A549 (cell line): ENCODE data around the gene PAK4. TPM values are rescaled to one million over a fixed set of nuclear protein-coding genes. Genes with fewer than 3 reads are reported as not detected.

Experiments
- ATAC-seq, 2 experiments: fragments of 200-7000 bp in 1 of 2; fragments of >200 bp in 1 of 2; cut with Nextera tagmentation in 1 of 2; cut with Tn5 transposase in 1 of 2; 3 replicates each; pipeline versions ENCODE4 v1.8.0 to v1.9.1; 2018 to 2020; ENCODE audit warnings: mild to moderate bottlenecking in 1 of 2, moderate library complexity in 1 of 2
- CTCF ChIA-PET: fragments of 300-600 bp; sonication (Branson Sonifier 250); formaldehyde crosslinking; extraction: SDS; loops from one replicate; lab custom pipeline; 2021; ENCODE audit warnings: antibody characterized with exemption, inconsistent platforms; lab: Yijun Ruan, JAX
- POLR2A ChIA-PET: fragments of 350-600 bp; formaldehyde crosslinking; extraction: SDS; loops from one replicate; lab custom pipeline; 2021; ENCODE audit warnings: antibody characterized with exemption, inconsistent platforms; lab: Yijun Ruan, JAX
- DNase-seq, 2 experiments: peaks; one replicate each; pipeline versions ENCODE4 v3.0.0 to v3.0.0-alpha.2; 2011 to 2016; ENCODE audit warnings: low read depth in 1 of 2, low spot score in 1 of 2
- FAIRE-seq: peaks from 2 replicates; lab custom pipeline; 2011; peaks lifted over from hg19 to GRCh38; lab: Jason Lieb, UNC
- H3K27ac ChIP-seq, 2 experiments: fragments of >200 bp; sonication (Bioruptor Twin); formaldehyde crosslinking; 3 replicates each; pipeline ENCODE4 v1.5.1; 2016 to 2017
- H3K4me1 ChIP-seq: fragments of >200 bp; sonication (Bioruptor Twin); formaldehyde crosslinking; 3 replicates; pipeline ENCODE4 v1.6.1; 2016
- H3K4me2 ChIP-seq: fragments of >200 bp; sonication (Bioruptor Twin); formaldehyde crosslinking; 3 replicates; pipeline ENCODE4 v1.6.1; 2016
- H3K4me3 ChIP-seq: fragments of >200 bp; sonication (Bioruptor Twin); formaldehyde crosslinking; 3 replicates; pipeline ENCODE4 v1.5.1; 2016
- H3K9me3 ChIP-seq: fragments of >200 bp; sonication (Bioruptor Twin); formaldehyde crosslinking; 3 replicates; pipeline ENCODE4 v1.6.1; 2016
- ATOH8 ChIP-seq: fragments of 250-450 bp; sonication (Bioruptor Pico); IDR thresholded peaks from 2 replicates; pipeline ENCODE4 v1.5.0; 2020; ENCODE audit warnings: low read depth, mild to moderate bottlenecking, moderate library complexity
- CBX2 ChIP-seq: fragments of 200-600 bp; sonication (generic); IDR thresholded peaks from 2 replicates; pipeline ENCODE4 v1.6.1; 2016; ENCODE audit warnings: low read depth, mild to moderate bottlenecking, borderline replicate concordance
- CBX8 ChIP-seq: fragments of 200-600 bp; sonication (generic); IDR thresholded peaks from 2 replicates; pipeline ENCODE4 v1.6.1; 2016
- CEBPB ChIP-seq, 2 experiments: fragments of >200 bp in 1 of 2; sonication (Bioruptor Twin) in 1 of 2; formaldehyde crosslinking in 1 of 2; IDR thresholded peaks; 2 replicates each; pipeline ENCODE4 v1.6.1; 2012 to 2016
- CTCF ChIP-seq: fragments of >200 bp; sonication (Bioruptor Twin); formaldehyde crosslinking; IDR thresholded peaks from 3 replicates; pipeline ENCODE4 v1.5.1; 2016
- ELK1 ChIP-seq: fragments of 150-350 bp; IDR thresholded peaks from 2 replicates; pipeline ENCODE4 v1.6.1; 2014; ENCODE audit warnings: low read depth, mild to moderate bottlenecking, low read length
- ESRRA ChIP-seq: fragments of 150-350 bp; IDR thresholded peaks from 2 replicates; pipeline ENCODE4 v1.6.1; 2014; ENCODE audit warnings: mild to moderate bottlenecking, low read length, borderline replicate concordance
- HDAC2 ChIP-seq: fragments of 200-600 bp; sonication (generic); IDR thresholded peaks from 2 replicates; pipeline ENCODE4 v1.6.1; 2016
- HMGXB4 ChIP-seq: fragments of 250-450 bp; sonication (Bioruptor Pico); IDR thresholded peaks from 2 replicates; pipeline ENCODE4 v1.5.0; 2021; ENCODE audit warnings: mild to moderate bottlenecking, moderate library complexity, borderline replicate concordance
- HOXB5 ChIP-seq: fragments of 250-450 bp; sonication (Bioruptor Pico); IDR thresholded peaks from 2 replicates; pipeline ENCODE4 v1.5.0; 2020; ENCODE audit warnings: mild to moderate bottlenecking, moderate library complexity
- JUN ChIP-seq, 2 experiments: fragments of >200 bp; sonication (Bioruptor Twin); formaldehyde crosslinking; IDR thresholded peaks; 2 replicates in 1 of 2; 3 replicates in 1 of 2; pipeline ENCODE4 v1.6.1; 2016 to 2017
- KDM5A ChIP-seq: fragments of 200-600 bp; sonication (generic); IDR thresholded peaks from 2 replicates; pipeline ENCODE4 v1.6.1; 2016; ENCODE audit warnings: antibody characterized with exemption, mild to moderate bottlenecking
- MYC ChIP-seq: IDR thresholded peaks from 2 replicates; pipeline ENCODE4 v1.6.1; 2012; ENCODE audit warnings: mild to moderate bottlenecking, inconsistent platforms, low read length, improper control_type of control experiment, borderline replicate concordance
- NFE2L2 ChIP-seq: fragments of 150-350 bp; conservative IDR thresholded peaks from 2 replicates; pipeline ENCODE4 v1.6.1; 2014; ENCODE audit warnings: low read length
- NPAS2 ChIP-seq: fragments of 250-450 bp; sonication (Bioruptor Pico); IDR thresholded peaks from 2 replicates; pipeline ENCODE4 v1.8.0; 2022; ENCODE audit warnings: mild to moderate bottlenecking, moderate library complexity, borderline replicate concordance
- PBX3 ChIP-seq: IDR thresholded peaks from 2 replicates; pipeline ENCODE4 v1.6.1; 2012
- PHF8 ChIP-seq: fragments of 200-600 bp; sonication (generic); IDR thresholded peaks from 2 replicates; pipeline ENCODE4 v1.6.1; 2016; ENCODE audit warnings: low read depth, mild to moderate bottlenecking, antibody characterized with exemption, moderate library complexity, borderline replicate concordance
- RNF2 ChIP-seq: fragments of 200-600 bp; sonication (generic); IDR thresholded peaks from 2 replicates; pipeline ENCODE4 v1.6.1; 2016; ENCODE audit warnings: low read depth, mild to moderate bottlenecking, antibody characterized with exemption, moderate library complexity, borderline replicate concordance
- TFCP2L1 ChIP-seq: fragments of 250-450 bp; sonication (Bioruptor Pico); IDR thresholded peaks from 2 replicates; pipeline ENCODE4 v1.5.0; 2021; ENCODE audit warnings: mild to moderate bottlenecking
- TP53 ChIP-seq: fragments of 250-450 bp; sonication (Bioruptor Pico); IDR thresholded peaks from 2 replicates; pipeline ENCODE4 v1.5.0; 2021; ENCODE audit warnings: mild to moderate bottlenecking, moderate library complexity
- USF2 ChIP-seq: fragments of 450-650 bp; IDR thresholded peaks from 2 replicates; pipeline ENCODE4 v1.6.1; 2014; ENCODE audit warnings: antibody characterized with exemption
- ZFP36 ChIP-seq: fragments of 450-650 bp; IDR thresholded peaks from 2 replicates; pipeline ENCODE4 v1.6.1; 2014; ENCODE audit warnings: borderline replicate concordance; ENCODE audit not compliant: partially characterized antibody
- WGBS: methylation state at CpG from one replicate; pipeline ENCODE4 v1.1.6; 2017; ENCODE audit errors: missing lambda C conversion rate; 5-methylcytosine and 5-hydroxymethylcytosine counted together
- polyA plus RNA-seq, 4 experiments: library from polyadenylated mRNA; depleted of rRNA in 3 of 4; stranded (reverse); fragments of >200 nt; fragmentation: RNase III in 1 of 4; extraction: RNeasy Plus Mini Kit Qiagen cat#74134 plus additional on column Dnase treatment in 1 of 4; gene quantifications; 2 replicates in 3 of 4; 3 replicates in 1 of 4; pipeline ENCODE4 v1.2.3, GENCODE V29; 2011 to 2017

PAK4 gene
- polyA plus RNA-seq, 2 of the 4 experiments (the other 2 are of a cell fraction) = 42.9 to 84.2 TPM

GRCh38 chr19:39207293-39207836 is 81.8 kb downstream of the PAK4 start:
- no peak overlapping the region for H3K27ac ChIP-seq
- TF ChIP-seq CBX2 (no peak), NFE2L2 (no peak), KDM5A (no peak), JUN (IDR thresholded peaks at IDR 0.05) (0 out of 5 replicates have a peak, but pooled peaks of 1 of the 2 experiments have one; percentile 21), PBX3 (no peak), HMGXB4 (CRISPR knock-in tag) (no peak), CEBPB (IDR thresholded peaks at IDR 0.05) (peak in 1 of 2 experiments; percentile 34; a peak in 1 of 4 replicates), ZFP36 (peak; percentile 39)
- H3K4me2 ChIP-seq = no peak overlapping the region
- WGBS = 38% methylated on average over 6 of the region's 6 CpGs
- FAIRE-seq (peak; percentile 98), ATAC-seq (no peak), DNase-seq (no peak)
- no peaks in the 10 kb centered on the region for H3K9me3 ChIP-seq
- peaks cover 6% of the 10 kb centered on the region; the same call in 1 of the 3 replicates for H3K4me1 ChIP-seq
- CTCF ChIA-PET = interaction anchor here (1.0 to 7.0 kb wide), 6 partner anchors 9 to 169 kb away, joined by 3 to 44 read pairs (median 4); no protein-coding TSS in a partner anchor
- H3K4me3 ChIP-seq = no peak overlapping the region
- POLR2A ChIA-PET = interaction anchor here (0.7 kb wide), 1 partner anchor 162 kb away, joined by 3 read pairs; no protein-coding TSS in a partner anchor

- no peak for TF ChIP-seq ESRRA
- TF ChIP-seq CBX8 = no peak
- TF ChIP-seq TFCP2L1 = no peak
- TF ChIP-seq HDAC2 = no peak
- no peak for TF ChIP-seq ELK1
- TF ChIP-seq NPAS2 (CRISPR knock-in tag) = no peak
- TF ChIP-seq ATOH8 (CRISPR knock-in tag) = no peak
- no peak for TF ChIP-seq USF2
- TF ChIP-seq NFE2L2 = no peak
- no peak for TF ChIP-seq RNF2
- TF ChIP-seq CTCF = no peak
- no peak for TF ChIP-seq HOXB5 (CRISPR knock-in tag)
- TF ChIP-seq MYC = no peak
- TF ChIP-seq TP53 (CRISPR knock-in tag) = no peak
- no peak for TF ChIP-seq PHF8
- TF ChIP-seq JUN (IDR thresholded peaks at IDR 0.05) = no peak
- TF ChIP-seq HMGXB4 (CRISPR knock-in tag) = no peak
- Histone ChIP-seq H3K9me3 (no peaks in the 10 kb centered on the region), H3K27ac (no peak overlapping the region), H3K4me3 (no peak overlapping the region), H3K4me1 (peaks cover 6% of the 10 kb centered on the region; the same call in 1 of the 3 replicates), H3K4me2 (no peak overlapping the region)
- ATAC-seq (no peak; a peak in 1 of 6 replicates), FAIRE-seq (no peak), DNase-seq (no peak)
- POLR2A ChIA-PET = no interaction called here
- CTCF ChIA-PET = interaction anchor here (0.6 to 7.0 kb wide), 5 partner anchors 9 to 119 kb away, joined by 3 to 44 read pairs (median 5); no protein-coding TSS in a partner anchor
- 76% methylated on average over 9 of the region's 9 CpGs for WGBS
These were observed 82.7 kb downstream of the PAK4 start for GRCh38 chr19:39208175-39208795.
